ENCODE results near the gene IRX4.

GRCh38 chr5:1851290-1851934 is 31.3 kb downstream of the IRX4 start:
- no peak for TF ChIP-seq CTCF (IDR thresholded peaks at IDR 0.05; ENCODE audit: low read length)
- TF ChIP-seq EZH2 (optimal IDR thresholded peaks at IDR 0.05; ENCODE audit: low read depth, low read length), result no peak

Data from MM.1S (cell line).